Brain microvascular endothelial cell (primary cell): ENCODE results near the gene STPG2.

Experiments used
- DNase-seq: peaks from one replicate; pipeline ENCODE4 v3.0.0-alpha.2; 2020
- H3K27ac ChIP-seq: fragments of 250-450 bp; sonication (Bioruptor Pico); 2 replicates; pipeline ENCODE4 v1.5.1; 2020; ENCODE audit warnings: mild to moderate bottlenecking, moderate library complexity
- H3K27me3 ChIP-seq: fragments of 250-450 bp; sonication (Bioruptor Pico); replicated peaks from 2 replicates; pipeline ENCODE4 v1.5.1; 2020; ENCODE audit warnings: mild to moderate bottlenecking
- H3K36me3 ChIP-seq: fragments of 250-450 bp; sonication (Bioruptor Pico); replicated peaks from 2 replicates; pipeline ENCODE4 v1.5.1; 2020; ENCODE audit warnings: mild to moderate bottlenecking
- H3K4me3 ChIP-seq: 2 replicates; pipeline ENCODE4 v1.5.1; 2011; ENCODE audit warnings: low read depth, mild to moderate bottlenecking, control low read depth, low read length, moderate library complexity
- in situ Hi-C: cut with HindIII; loops from 2 replicates; pipeline ENCODE4 v1.10.0; 2017; ENCODE audit warnings: low sequenced_read_pairs, low pct_ligation_motif_present
- TF ChIP-seq, protein P1 (sequence below): IDR thresholded peaks from 2 replicates; pipeline ENCODE4 v1.5.1; 2011; ENCODE audit warnings: low read depth, mild to moderate bottlenecking, moderate library complexity, low read length, control low read depth, inconsistent platforms; ENCODE audit errors: missing control alignments

Gene STPG2

DNA sequence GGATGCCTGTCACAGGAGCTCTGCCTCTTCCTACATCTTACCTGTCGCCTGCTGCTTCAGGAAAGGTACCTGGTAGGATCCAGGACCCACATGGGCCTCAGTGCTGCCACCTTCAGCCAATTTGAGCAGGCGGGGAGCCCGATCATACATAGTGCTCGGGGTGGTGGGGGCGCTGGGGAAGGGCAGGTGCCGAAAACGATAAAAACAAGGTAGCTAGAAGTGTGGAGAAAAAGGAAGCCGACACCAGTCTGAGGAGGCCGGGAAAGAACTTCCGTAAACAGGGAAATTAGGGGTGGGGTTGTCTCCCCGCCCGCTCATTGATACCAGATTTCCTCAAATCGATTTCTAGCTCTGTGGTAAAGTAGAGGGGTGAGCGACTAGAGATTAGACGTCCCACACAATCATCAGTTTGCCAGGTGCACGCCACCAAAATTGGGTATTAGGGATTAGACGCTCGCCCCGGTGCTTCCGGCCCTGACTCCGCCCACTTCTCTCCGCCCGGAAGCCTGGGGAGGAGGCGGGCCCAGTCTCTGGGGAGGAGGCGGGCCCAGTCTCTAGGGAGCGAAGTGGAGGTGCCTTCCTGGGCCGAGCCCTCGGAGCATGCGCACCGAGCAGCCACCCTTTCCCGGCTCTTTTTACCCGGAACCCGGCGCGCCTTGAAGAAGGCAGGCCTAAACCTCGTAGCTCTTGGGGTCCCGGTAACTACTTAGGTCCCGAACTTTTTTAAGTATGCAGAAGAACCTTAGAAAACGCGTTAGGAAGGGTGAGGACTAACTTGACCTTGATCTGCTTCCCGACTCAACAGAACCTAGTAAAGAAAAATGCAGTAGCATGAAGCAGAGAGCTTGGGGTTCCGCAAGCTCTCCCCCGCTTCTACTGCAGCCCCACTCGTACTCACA lies at the start of gene STPG2:
Gene STPG2, minus strand, starts transcription at position 476 of the 899 bp plus-strand sequence.
- peak; percentile 84 for DNase-seq
- in situ Hi-C loops, result no loop called here
- Histone ChIP-seq H3K4me3 (peak within 1 kb of the TSS; percentile 81), H3K27ac (peak within 1 kb of the TSS; percentile 14), H3K27me3 (no peaks in the 10 kb centered on the region), H3K36me3 (no peaks in the 10 kb centered on the region)
- TF ChIP-seq, protein P1, sequence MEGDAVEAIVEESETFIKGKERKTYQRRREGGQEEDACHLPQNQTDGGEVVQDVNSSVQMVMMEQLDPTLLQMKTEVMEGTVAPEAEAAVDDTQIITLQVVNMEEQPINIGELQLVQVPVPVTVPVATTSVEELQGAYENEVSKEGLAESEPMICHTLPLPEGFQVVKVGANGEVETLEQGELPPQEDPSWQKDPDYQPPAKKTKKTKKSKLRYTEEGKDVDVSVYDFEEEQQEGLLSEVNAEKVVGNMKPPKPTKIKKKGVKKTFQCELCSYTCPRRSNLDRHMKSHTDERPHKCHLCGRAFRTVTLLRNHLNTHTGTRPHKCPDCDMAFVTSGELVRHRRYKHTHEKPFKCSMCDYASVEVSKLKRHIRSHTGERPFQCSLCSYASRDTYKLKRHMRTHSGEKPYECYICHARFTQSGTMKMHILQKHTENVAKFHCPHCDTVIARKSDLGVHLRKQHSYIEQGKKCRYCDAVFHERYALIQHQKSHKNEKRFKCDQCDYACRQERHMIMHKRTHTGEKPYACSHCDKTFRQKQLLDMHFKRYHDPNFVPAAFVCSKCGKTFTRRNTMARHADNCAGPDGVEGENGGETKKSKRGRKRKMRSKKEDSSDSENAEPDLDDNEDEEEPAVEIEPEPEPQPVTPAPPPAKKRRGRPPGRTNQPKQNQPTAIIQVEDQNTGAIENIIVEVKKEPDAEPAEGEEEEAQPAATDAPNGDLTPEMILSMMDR, result peak; percentile 69

DNA sequence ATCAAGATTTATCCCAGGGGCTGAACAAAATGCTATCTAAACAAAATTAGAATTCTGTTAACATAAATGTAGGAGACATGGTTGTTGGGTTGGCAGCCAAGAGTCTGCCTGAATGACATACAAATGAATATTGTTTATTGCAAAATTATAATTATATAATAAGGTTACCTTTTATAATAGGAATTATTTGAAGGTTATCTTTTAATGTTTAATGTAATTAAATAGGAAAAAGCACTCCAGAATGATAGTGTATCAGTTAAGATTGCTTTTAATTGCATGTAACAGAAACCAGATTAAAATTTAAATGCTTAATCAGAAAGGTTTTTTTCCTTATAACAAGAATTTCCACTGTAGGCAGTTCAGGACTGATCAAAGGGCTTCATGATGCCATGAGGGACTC lies 42.0 kb upstream of the STPG2 start:
- Histone ChIP-seq H3K27ac (no peak overlapping the region), H3K36me3 (no peaks in the 10 kb centered on the region), H3K4me3 (no peak overlapping the region), H3K27me3 (no peaks in the 10 kb centered on the region)
- in situ Hi-C loops, result no loop called here
- no peak for DNase-seq
- TF ChIP-seq, protein P1, result no peak

DNA sequence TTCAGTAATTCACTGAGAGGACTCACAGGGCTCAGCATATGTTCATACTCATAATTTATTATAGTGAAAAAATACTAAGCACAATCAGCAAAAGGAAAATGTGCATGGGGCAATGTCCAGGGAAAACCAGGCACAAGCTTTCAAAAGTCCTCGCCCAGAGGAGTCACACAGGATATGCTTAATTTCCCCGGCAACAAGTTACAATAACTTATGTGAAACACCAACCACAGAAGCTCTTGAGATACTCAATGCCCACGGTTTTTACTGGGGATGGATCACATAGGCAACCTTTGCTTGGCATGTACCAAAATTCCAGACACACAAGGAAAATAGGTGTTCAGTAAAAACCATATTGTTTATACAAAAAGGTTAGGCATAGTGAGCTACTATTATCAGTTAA lies 38.5 kb upstream of the STPG2 start:
- peak; percentile 13 for DNase-seq

DNA sequence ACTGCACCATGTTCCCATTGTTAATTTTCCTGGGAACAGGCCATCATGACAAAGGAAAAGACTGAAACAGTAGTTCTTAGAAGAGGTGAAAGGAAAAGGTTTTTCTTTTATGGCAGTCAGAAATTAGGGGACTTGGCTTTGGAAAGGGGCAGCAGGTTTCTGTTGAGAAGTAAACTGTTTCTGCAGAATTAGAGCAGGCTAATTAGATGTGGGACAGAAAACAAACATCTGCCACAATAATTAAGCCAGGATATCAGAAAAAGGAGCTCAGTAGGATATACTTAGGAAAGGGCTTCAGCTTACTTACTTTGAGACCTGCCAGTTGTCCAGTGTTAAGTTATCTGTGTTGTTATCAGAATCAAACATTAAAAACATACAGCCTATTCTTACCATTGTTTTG lies 36.7 kb upstream of the STPG2 start:
- H3K27ac ChIP-seq, result no peak overlapping the region
- in situ Hi-C loops, result no loop called here
- H3K4me3 ChIP-seq, result no peak overlapping the region
- H3K27me3 ChIP-seq, result no peaks in the 10 kb centered on the region
- no peaks in the 10 kb centered on the region for H3K36me3 ChIP-seq
- TF ChIP-seq, protein P1, result no peak
- DNase-seq, result no peak

More for the DNA sequence above, 38.5 kb upstream of the STPG2 start:
- Histone ChIP-seq H3K4me3 (no peak overlapping the region), H3K36me3 (no peaks in the 10 kb centered on the region), H3K27ac (no peak overlapping the region), H3K27me3 (no peaks in the 10 kb centered on the region)
- TF ChIP-seq, protein P1, result no peak
- in situ Hi-C loops, result no loop called here

DNA sequence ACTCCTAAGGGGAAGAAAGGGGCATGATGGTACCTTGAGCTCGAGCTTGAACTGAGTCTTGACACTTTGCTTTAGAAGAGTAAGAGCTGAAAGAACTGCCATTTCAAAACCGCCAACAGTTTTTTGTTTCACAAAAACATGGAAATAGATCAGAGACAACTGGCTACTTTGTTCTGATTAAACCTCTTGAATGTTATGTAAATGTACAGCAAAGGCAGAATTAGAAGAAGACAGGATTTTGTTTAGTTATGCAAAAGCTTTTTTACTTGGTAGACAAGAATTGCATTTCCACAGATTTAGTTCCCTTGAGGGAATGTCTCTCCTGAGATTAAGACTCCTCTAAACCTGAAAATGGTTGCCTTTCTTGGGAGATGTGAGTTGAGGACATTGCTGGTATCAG lies 33.3 kb upstream of the STPG2 start:
- in situ Hi-C loops, result no loop called here
- TF ChIP-seq, protein P1, result no peak

DNA sequence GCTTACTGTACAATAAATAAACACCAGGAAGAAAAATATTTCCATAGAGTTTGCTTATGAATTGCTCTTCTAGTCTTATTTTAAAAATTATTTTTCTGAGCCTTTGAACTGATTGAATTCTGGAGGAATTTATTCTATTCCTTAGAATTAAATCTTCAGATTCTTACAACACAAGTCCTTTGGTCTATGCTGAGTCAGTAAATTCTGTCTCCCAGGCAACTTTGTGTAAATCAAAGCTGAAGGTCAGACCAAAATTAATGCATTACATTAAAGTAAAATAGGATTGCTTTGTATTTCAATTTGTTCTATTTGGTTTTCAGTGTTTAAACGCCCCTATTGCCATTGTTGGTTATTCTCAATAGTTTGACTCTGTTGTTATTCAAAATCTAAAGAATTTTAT lies 26.8 kb upstream of the STPG2 start:
- no peak overlapping the region for H3K4me3 ChIP-seq
- in situ Hi-C loops, result no loop called here
- H3K36me3 ChIP-seq, result no peaks in the 10 kb centered on the region
- H3K27me3 ChIP-seq, result no peaks in the 10 kb centered on the region
- no peak for DNase-seq
- H3K27ac ChIP-seq, result no peak overlapping the region
- TF ChIP-seq, protein P1, result no peak

More for the DNA sequence above, 33.3 kb upstream of the STPG2 start:
- no peak for DNase-seq
- no peak overlapping the region for H3K27ac ChIP-seq
- H3K36me3 ChIP-seq, result no peaks in the 10 kb centered on the region
- no peak overlapping the region for H3K4me3 ChIP-seq
- H3K27me3 ChIP-seq, result no peaks in the 10 kb centered on the region
